KBM-7 (cell line): ENCODE results near the gene AKAP12.

ENCODE experiments used
- DNase-seq: peaks from one replicate; pipeline ENCODE4 v3.0.0-alpha.2; 2015
- in situ Hi-C: fragments of 300-500 bp; cut with MboI; formaldehyde crosslinking; loops from 2 replicates; pipeline ENCODE4 v1.14.3; 2020; ENCODE audit warnings: low sequenced_read_pairs, low pct_unique_long_range_greater_than_20kb, mixed read lengths

AKAP12 gene

GRCh38 chr6:151233731-151234130, 6.0 kb upstream of the AKAP12 start:
- in situ Hi-C loops = no loop called here
- no peak for DNase-seq

DNA sequence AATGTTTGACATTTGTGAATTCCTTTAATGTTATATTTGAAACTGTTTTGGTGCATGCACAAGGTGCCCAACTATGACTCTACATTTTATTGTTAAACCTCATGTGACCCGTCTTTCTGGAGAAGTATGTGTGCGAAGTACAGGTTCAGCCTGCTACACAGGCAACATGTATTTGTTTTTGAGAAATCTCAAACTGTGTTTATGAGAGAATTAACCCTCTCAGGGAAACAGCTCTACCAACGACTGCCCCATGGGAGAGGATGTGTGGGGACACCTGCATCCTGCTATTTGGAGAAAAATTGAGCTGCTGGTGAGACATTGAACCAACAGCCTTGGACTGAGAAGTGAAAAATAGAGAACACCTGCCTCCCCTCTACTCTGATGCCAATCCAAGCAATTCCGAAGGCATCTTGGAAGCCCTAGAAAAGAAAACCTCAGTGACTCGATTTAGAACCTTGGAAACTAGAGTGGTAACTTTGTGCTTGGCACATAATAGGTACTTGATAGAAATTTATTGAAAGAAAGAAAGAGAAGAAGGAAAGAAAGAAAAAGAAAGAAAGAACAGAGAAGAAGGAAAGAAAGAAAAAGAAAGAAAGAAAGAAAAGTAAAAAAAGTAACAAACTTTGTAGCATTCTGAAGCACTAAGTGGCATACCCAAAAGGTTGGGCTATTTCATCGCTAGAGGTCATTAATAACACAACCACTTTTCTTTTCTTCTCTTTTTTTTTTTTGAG, 2.9 kb upstream of the AKAP12 start:
- DNase-seq = no peak
- in situ Hi-C loops = no loop called here

DNA sequence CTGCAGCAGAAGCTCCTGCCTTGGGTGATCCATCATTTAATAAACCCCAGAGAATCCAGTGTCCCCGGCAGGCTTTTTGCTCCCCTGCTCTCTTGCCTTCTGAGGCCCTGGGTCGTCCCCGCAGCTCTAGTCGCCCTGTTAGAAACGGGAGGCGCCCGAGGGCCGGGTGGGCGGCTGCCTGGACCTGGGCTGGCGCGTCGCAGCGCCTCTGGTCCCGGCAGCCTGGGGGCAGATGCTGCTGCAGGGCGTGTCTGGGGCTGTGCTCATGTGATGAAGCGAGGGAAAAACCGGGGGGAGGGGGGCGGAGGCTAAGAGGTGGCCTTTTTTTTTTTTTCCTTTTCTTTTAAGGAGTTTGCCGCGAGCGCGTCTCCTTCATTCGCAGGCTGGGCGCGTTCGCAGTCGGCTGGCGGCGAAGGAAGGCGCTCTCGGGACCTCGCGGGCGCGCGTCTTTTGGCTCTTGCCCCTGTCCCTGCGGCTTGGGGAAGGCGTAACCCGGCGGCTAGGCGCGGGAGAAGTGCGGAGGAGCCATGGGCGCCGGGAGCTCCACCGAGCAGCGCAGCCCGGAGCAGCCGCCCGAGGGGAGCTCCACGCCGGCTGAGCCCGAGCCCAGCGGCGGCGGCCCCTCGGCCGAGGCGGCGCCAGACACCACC, 394 bp downstream of the AKAP12 start:
- DNase-seq = peak; percentile 79

DNA sequence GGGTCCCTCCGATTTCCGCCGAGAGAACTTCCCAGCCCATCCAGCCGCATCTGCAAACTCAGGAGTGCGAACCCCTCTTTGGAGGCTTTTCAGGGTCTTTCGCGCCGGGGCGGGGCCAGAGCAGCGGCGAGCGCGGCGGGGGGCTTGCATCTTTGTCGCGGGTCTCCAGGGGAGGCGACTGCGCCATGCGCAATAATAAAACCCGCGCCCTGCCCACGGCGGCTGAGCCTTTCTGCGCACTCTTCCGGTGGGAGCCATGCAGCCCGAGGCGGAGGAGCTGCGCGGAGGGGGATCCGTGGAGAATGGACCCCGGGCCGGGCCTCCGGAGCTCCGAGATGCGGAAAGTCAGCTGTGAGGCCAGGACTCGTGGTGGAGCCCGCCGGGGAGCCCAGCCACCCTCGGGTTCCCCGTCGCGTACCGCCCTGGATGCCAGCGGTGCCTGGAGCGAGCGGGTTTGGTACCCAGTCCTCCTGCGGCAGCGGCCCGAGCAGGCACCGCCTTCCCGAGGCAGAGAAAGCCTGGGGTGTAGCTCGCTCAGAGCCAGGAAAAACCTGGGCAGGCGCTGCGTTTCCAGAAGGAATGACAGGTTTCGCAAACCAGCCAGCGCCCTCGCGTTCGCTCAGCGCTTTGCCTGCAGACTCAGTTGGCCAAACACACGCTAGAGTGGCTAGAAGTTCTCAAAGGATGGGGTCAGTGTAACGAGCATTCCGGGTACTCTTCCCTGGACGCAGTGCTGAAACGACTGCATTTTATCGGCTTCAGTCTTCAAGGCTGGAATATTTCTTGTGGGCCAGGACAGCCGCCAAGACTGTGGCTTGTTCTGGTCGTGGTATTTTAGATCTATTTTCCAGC, 1.2 kb downstream of the AKAP12 start:
- in situ Hi-C loops = no loop called here
- DNase-seq = peak; percentile 28

More for the DNA sequence above, 394 bp downstream of the AKAP12 start:
- in situ Hi-C loops = no loop called here

DNA sequence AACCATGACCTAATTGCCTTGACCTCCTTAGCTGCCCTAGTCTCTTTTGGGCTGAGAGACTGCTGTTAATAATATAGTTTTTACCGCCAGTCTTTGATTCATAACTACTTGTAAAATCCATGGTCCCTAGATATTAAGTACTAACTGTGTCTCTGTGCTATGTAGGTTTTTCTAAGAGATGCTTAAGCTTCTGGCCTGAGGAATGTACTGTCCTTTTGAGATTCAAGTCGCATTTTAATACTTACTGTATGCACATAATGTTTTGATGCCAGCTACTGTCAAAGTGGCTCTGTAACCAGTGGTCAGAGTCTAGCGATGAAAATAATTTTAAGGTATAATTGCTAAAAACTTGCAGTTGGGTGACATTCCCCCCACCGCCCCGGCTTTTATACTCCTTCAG, 2.1 kb downstream of the AKAP12 start:
- in situ Hi-C loops = no loop called here
- peak; percentile 9 for DNase-seq

DNA sequence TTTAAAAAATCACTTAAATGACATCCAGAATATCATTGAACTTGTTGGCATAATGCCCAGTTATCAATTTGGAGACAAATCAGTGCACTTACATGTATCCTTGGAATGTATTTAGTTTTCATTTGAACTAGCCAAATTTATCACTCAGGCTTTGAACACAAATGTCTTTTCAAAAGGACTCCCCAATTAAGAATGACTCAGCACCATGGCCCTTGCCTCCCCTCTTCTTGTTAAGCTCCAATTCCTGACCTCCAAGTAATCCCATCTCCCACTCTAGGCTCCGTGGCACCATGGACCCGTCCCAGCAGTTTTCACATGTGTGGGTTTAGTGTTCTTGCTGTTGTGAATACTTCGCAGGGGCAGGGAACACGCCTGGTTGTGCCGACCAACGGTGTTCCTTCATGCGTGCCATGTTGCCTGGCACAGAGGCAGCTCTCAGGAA, 2.7 kb downstream of the AKAP12 start:
- no peak for DNase-seq
- in situ Hi-C loops = no loop called here

DNA sequence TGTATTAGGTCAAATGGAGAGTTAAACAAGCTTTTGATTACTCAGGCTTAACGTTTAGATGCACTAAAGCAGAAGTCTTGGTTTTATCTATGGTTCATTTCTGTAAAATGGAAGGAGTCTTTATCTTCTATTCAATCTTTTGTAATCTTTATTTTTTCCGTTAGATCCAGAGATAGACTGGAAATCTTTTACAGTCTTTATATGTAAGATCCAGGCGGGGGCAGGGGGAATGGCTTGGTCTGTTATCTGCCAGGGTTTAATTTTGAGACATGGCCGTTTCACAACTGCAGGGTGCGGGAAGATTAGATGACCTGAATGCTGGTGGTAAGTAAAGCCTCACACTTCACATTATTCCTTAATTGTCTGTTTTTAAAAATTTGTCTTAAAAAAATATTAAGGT, 3.7 kb downstream of the AKAP12 start:
- no peak for DNase-seq
- in situ Hi-C loops = no loop called here

DNA sequence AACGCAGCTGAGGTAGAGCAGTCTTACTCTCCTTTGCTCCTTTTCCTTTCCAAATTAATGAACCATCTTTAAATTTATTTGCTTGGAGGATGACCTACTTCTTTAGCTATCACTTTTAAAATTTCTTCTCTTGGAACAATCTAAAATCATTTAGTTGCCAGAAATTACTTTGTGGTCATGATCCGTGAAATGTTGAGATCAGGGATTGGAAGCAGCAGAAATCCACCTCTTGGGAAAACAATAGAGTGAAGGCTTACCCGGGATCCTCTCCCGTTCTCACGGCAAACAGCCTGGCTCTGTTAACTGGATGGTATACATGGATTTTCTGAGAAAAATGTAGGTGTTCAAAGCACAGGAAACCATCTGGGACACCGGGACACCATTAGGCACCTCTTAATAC, 7.7 kb downstream of the AKAP12 start:
- in situ Hi-C loops = no loop called here
- DNase-seq = no peak

DNA sequence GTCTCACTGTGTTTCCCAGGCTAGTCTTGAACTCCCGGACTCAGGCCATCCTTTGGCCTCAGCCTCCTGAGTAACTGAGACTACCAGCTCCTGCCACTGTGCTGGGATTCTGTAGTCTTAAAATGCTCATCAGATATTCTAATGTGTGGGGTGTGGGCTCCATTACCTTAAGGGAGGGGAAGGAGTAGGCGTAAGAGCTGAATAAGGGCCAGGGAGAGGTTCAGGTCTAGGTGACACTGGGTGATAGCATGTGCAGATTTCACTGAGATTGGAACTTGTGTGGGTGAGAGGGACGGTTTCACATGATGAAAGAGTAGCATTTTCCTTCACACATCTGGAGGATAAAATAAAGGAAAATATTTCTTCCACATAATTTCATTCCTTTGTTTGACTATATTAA, 8.5 kb downstream of the AKAP12 start:
- in situ Hi-C loops = no loop called here
- DNase-seq = no peak

DNA sequence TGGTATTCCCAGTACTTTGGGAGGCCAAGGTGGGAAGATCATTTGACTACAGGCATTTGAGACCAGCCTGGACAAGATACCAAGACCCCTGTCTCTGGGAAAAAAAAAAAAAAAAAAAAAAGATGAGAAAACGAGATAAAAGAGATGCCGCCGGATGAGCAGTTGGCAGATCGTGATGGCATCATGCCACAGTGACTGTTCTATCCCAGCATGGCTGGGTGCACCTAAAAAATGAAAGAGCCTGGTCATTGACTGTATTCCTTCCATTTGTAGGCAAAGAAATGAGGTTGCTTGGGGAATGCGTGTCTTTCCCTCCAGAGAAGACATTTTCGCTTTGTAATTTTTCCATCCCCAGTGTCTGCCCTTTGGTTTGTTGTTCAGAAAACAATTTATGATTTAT, 12.9 kb downstream of the AKAP12 start:
- in situ Hi-C loops = no loop called here
- no peak for DNase-seq

- DNase-seq = no peak
- in situ Hi-C loops = no loop called here
Measured at GRCh38 chr6:151254451-151255081, 14.8 kb downstream of the AKAP12 start.

GRCh38 chr6:151255811-151256210, 16.0 kb downstream of the AKAP12 start:
- DNase-seq = no peak
- in situ Hi-C loops = no loop called here

DNA sequence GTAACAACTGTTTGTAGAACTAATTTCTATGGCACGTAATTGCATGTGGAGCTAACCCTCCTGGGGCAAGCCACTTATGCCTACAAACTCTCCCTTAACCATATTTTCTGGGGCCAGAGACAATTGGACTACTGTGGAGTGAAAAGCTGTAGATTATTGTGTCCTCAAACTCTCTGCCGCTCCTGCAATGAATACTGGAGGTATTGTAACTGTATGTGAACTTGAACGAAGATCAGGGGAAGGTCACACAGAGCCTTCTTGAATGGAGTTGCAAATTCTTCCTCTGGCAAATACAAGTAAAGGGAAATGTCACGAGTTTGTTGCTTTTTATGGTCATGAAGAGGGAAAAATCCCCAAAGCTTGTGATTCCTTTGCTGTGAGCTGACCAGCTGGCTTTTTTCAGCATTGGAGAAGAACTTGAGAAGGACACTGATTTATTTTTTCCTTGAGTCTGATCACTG, 18.2 kb downstream of the AKAP12 start:
- in situ Hi-C loops = no loop called here
- DNase-seq = no peak

- in situ Hi-C loops = no loop called here
- DNase-seq = no peak
Measured at GRCh38 chr6:151260205-151260604, 20.4 kb downstream of the AKAP12 start.

- no peak for DNase-seq
- in situ Hi-C loops = no loop called here
Measured at GRCh38 chr6:151263035-151263434, 23.3 kb downstream of the AKAP12 start.

DNA sequence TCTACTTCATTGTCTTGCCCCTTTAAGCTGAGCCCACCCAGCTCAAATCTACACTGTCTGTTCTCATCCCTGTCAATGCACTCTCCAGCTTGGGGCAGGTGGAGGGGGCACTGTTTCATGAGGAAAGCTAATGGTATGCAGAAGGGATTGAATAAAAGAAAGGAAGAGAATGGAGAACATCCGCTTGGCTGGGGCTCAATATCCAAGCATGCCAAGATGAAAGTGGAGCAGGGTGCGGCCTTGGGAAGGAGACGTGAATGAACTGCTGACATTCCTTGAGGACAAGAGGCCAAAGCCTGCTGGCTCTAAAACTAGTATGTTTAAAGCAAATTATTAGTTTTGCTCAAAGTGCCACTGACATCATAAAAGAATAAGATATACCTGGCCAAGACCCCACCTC, 24.2 kb downstream of the AKAP12 start:
- in situ Hi-C loops = no loop called here
- no peak for DNase-seq

DNA sequence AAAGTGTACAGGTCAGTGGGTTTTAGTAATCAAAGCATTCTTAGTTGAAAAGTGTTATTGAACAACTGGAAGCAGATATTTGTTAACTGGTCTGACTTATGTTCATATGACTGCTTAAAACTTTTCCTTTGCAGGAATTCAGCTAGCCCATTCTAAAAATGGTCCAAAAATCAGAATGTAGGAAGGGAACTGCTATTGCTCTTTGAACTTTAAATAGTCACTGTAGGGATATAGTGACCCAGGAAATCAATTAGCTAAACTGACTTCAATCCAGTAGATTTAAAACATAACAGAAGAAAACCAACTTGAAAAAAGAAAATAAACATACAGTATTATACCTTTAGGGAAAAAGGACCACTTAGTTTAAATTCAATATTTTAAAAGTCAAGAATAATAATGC, 25.5 kb downstream of the AKAP12 start:
- in situ Hi-C loops = no loop called here
- DNase-seq = no peak

- no peak for DNase-seq
- in situ Hi-C loops = no loop called here
Measured at GRCh38 chr6:151269321-151269995, 29.7 kb downstream of the AKAP12 start.

DNA sequence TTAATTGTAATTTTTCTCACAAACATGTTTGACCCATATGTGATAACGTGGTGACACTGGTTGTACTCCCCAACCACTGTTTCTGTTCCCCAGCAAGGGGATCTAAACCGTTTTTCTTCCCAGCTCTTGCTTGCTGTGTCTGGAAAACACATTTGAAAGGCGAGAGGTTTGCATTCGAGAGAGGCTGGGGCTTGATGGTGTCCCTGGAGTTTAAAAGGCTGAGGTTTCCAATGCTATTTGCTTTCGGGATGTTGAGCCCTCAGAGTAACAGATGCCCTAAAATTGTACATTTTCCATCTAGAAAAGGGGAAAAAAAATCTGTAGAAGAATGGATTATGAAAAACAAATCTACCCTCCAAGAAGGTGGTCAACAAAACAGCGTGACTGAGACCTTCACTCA, 35.4 kb downstream of the AKAP12 start:
- no peak for DNase-seq
- in situ Hi-C loops = no loop called here
